Uterus (tissue), 4 donors: ENCODE data around the gene PPP2R2C. TPM values are rescaled to one million over a fixed set of nuclear protein-coding genes. Genes with fewer than 3 reads are reported as not detected.

Experiments
- DNase-seq, 2 donors: peaks; one replicate each; pipeline ENCODE4 v3.0.0-alpha.2; 2019 to 2020
- H3K27ac ChIP-seq, 2 donors: fragments of 200-600 bp; sonication (generic); 1 replicate in 1 of 2; 2 replicates in 1 of 2; pipeline ENCODE4 v1.5.1; 2016 to 2018
- H3K27me3 ChIP-seq, 2 donors: fragments of 200-600 bp; sonication (generic); one replicate each; pipeline ENCODE4 v1.5.1; 2018 to 2019; ENCODE audit warnings: control low read depth in 1 of 2
- H3K36me3 ChIP-seq, 2 donors: fragments of 200-600 bp; sonication (generic); one replicate each; pipeline ENCODE4 v1.5.1; 2019; ENCODE audit warnings: control low read depth in 1 of 2
- H3K4me1 ChIP-seq, 2 donors: fragments of 200-600 bp; sonication (generic); one replicate each; pipeline ENCODE4 v1.5.1; 2018 to 2019; ENCODE audit warnings: control low read depth in 1 of 2
- H3K4me3 ChIP-seq, 2 donors: fragments of 200-600 bp; sonication (generic); 1 replicate in 1 of 2; 2 replicates in 1 of 2; pipeline ENCODE4 v1.5.1; 2018 to 2019; ENCODE audit warnings: mild to moderate bottlenecking in 1 of 2
- H3K9me3 ChIP-seq, 2 donors: fragments of 200-600 bp; sonication (generic); one replicate each; pipeline ENCODE4 v1.5.1; 2019; ENCODE audit warnings: control low read depth in 1 of 2
- CTCF ChIP-seq, 4 experiments: fragments of 200-600 bp in 2 of 4; fragments of 450-650 bp in 2 of 4; sonication (generic) in 2 of 4; IDR thresholded peaks; one replicate each; pipeline ENCODE4 v1.5.1; 2016 to 2019; ENCODE audit warnings: antibody characterized with exemption in 4 of 4, mild to moderate bottlenecking in 2 of 4, moderate library complexity in 1 of 4
- POLR2A ChIP-seq, 2 donors: fragments of 450-650 bp; IDR thresholded peaks; one replicate each; pipeline ENCODE4 v1.6.1; 2016; ENCODE audit warnings: antibody characterized with exemption in 2 of 2, mild to moderate bottlenecking in 1 of 2, moderate library complexity in 1 of 2
- intact Hi-C: fragments of 100-400 bp; cut with DNase I; formaldehyde crosslinking; loops from one replicate; pipeline ENCODE4 v1.15.1; 2023; ENCODE audit warnings: low total_unique reads
- total RNA-seq, 4 donors: library from RNA; depleted of rRNA in 3 of 4; stranded (reverse); fragments of >200 nt in 3 of 4; gene quantifications; one replicate each; pipeline versions ENCODE4 v1.1.0 to v1.2.4, GENCODE V29; 2014 to 2023
- donor health status: DM: yes; HTN: yes; CAD: no.

The PPP2R2C gene
- total RNA-seq, 4 donors from 2014 or later, result 2.9 to 49.1 (median 27.3) TPM

GRCh38 chr4:6409381-6409780 lies 63.0 kb downstream of the PPP2R2C start:
- H3K36me3 ChIP-seq, result no peaks in the 10 kb centered on the region
- intact Hi-C loops, result no loop called here
- no peak overlapping the region for H3K27ac ChIP-seq
- no peak overlapping the region for H3K4me3 ChIP-seq
- H3K4me1 ChIP-seq, result no peaks in the 10 kb centered on the region
- no peaks in the 10 kb centered on the region for H3K9me3 ChIP-seq
- DNase-seq, result no peak
- TF ChIP-seq CTCF (IDR thresholded peaks at IDR 0.05), result no peak
- no peak for TF ChIP-seq POLR2A (IDR thresholded peaks at IDR 0.05)
- no peaks in the 10 kb centered on the region for H3K27me3 ChIP-seq

- Histone ChIP-seq H3K4me3 (no peak overlapping the region), H3K27ac (no peak overlapping the region), H3K27me3 (no peaks in the 10 kb centered on the region), H3K9me3 (no peaks in the 10 kb centered on the region), H3K4me1 (peaks cover 0 to 5% of the 10 kb centered on the region in 2 donors), H3K36me3 (no peaks in the 10 kb centered on the region)
- no peak for DNase-seq
- TF ChIP-seq CTCF (IDR thresholded peaks at IDR 0.05) (no peak), POLR2A (IDR thresholded peaks at IDR 0.05) (no peak)
- intact Hi-C loops, result no loop called here
Observed at GRCh38 chr4:6408263-6408662, 64.2 kb downstream of the PPP2R2C start.

GRCh38 chr4:6405397-6405706 lies 67.1 kb downstream of the PPP2R2C start:
- H3K27me3 ChIP-seq, result no peaks in the 10 kb centered on the region
- no peak overlapping the region for H3K27ac ChIP-seq
- H3K4me3 ChIP-seq, result no peak overlapping the region
- TF ChIP-seq POLR2A (IDR thresholded peaks at IDR 0.05) (no peak), CTCF (IDR thresholded peaks at IDR 0.05) (no peak)
- no peaks in the 10 kb centered on the region for H3K9me3 ChIP-seq
- intact Hi-C loops, result no loop called here
- peaks cover 0 to 5% of the 10 kb centered on the region in 2 donors for H3K4me1 ChIP-seq
- H3K36me3 ChIP-seq, result no peaks in the 10 kb centered on the region
- DNase-seq, result no peak

GRCh38 chr4:6404611-6405396 lies 67.6 kb downstream of the PPP2R2C start:
- Histone ChIP-seq H3K4me3 (no peak overlapping the region), H3K27me3 (no peaks in the 10 kb centered on the region), H3K4me1 (peaks cover 0 to 5% of the 10 kb centered on the region in 2 donors), H3K9me3 (no peaks in the 10 kb centered on the region), H3K27ac (no peak overlapping the region), H3K36me3 (no peaks in the 10 kb centered on the region)
- intact Hi-C loops, result no loop called here
- no peak for DNase-seq
- TF ChIP-seq CTCF (IDR thresholded peaks at IDR 0.05), result no peak
- no peak for TF ChIP-seq POLR2A (IDR thresholded peaks at IDR 0.05)

- intact Hi-C loops, result no loop called here
- Histone ChIP-seq H3K27ac (peak overlapping the region in 1 of 2 donors; percentile 4), H3K4me1 (peaks cover 0 to 5% of the 10 kb centered on the region in 2 donors), H3K9me3 (no peaks in the 10 kb centered on the region), H3K4me3 (no peak overlapping the region), H3K27me3 (no peaks in the 10 kb centered on the region), H3K36me3 (no peaks in the 10 kb centered on the region)
- no peak for DNase-seq
- TF ChIP-seq POLR2A (IDR thresholded peaks at IDR 0.05) (no peak), CTCF (IDR thresholded peaks at IDR 0.05) (no peak)
Observed at GRCh38 chr4:6403400-6403685, 69.1 kb downstream of the PPP2R2C start.
